ENCODE measurements around the gene FADS3.
A peak's percentile ranks its signal among the peaks of the same experiment; 100 is the strongest.

Gene FADS3

DNA sequence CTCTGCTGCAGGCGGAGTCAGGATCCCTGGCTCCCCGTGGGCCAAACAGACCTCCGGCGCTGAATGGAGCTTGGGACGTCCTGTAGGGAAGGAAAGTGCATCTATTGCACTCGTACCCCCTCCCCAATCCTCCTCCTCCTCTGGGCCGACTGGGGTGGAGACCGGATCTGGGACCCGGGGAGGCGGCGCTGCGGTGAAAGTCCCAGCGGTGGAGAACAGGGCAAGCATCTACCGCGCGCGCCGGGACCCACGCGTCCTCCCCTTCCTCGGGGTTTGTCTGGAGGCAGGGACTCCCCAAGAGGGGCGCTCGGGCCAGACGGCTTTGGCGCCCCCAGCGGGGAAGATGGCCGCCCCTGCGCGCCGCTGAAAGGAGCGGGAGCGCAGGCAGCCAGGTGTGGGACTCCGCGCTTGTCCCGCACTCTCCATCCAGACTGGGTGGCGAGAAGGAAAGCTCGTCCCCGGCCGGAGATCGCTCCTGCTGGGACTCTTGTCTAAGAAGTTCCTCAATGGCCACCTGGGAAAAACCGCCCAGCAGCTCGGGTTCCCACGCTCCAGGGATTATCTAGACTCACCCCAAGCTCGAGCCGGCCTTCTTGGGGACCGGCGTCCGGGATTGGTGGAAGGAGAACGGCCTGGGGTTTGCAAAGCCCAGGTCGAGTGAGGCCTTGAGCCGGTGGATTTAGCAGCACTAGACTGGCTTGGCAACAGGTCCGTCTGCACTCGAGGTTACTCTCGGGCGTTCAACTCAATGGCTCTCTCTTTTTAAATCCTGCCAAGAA lies 62.5 kb downstream of the FADS3 start:
- no peak for DNase-seq (ENCODE audit: extremely low read depth, low read depth)
- TF ChIP-seq, protein P1, sequence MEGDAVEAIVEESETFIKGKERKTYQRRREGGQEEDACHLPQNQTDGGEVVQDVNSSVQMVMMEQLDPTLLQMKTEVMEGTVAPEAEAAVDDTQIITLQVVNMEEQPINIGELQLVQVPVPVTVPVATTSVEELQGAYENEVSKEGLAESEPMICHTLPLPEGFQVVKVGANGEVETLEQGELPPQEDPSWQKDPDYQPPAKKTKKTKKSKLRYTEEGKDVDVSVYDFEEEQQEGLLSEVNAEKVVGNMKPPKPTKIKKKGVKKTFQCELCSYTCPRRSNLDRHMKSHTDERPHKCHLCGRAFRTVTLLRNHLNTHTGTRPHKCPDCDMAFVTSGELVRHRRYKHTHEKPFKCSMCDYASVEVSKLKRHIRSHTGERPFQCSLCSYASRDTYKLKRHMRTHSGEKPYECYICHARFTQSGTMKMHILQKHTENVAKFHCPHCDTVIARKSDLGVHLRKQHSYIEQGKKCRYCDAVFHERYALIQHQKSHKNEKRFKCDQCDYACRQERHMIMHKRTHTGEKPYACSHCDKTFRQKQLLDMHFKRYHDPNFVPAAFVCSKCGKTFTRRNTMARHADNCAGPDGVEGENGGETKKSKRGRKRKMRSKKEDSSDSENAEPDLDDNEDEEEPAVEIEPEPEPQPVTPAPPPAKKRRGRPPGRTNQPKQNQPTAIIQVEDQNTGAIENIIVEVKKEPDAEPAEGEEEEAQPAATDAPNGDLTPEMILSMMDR (IDR thresholded peaks at IDR 0.05; ENCODE audit: low read depth, low read length, missing control alignments): peak; percentile 62
- H3K4me3 ChIP-seq (replicated peaks; ENCODE audit: low read depth, low read length): peak overlapping the region; percentile 66

DNA sequence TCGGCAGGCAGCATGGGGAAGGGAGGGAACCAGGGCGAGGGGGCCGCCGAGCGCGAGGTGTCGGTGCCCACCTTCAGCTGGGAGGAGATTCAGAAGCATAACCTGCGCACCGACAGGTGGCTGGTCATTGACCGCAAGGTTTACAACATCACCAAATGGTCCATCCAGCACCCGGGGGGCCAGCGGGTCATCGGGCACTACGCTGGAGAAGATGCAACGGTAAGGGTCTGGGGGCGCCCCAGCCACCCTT lies 63.0 kb downstream of the FADS3 start:
- TF ChIP-seq, protein P1 (IDR thresholded peaks at IDR 0.05; ENCODE audit: low read depth, low read length, missing control alignments): no peak
- H3K4me3 ChIP-seq (replicated peaks; ENCODE audit: low read depth, low read length): peak overlapping the region; percentile 66
- DNase-seq (ENCODE audit: extremely low read depth, low read depth): no peak

DNA sequence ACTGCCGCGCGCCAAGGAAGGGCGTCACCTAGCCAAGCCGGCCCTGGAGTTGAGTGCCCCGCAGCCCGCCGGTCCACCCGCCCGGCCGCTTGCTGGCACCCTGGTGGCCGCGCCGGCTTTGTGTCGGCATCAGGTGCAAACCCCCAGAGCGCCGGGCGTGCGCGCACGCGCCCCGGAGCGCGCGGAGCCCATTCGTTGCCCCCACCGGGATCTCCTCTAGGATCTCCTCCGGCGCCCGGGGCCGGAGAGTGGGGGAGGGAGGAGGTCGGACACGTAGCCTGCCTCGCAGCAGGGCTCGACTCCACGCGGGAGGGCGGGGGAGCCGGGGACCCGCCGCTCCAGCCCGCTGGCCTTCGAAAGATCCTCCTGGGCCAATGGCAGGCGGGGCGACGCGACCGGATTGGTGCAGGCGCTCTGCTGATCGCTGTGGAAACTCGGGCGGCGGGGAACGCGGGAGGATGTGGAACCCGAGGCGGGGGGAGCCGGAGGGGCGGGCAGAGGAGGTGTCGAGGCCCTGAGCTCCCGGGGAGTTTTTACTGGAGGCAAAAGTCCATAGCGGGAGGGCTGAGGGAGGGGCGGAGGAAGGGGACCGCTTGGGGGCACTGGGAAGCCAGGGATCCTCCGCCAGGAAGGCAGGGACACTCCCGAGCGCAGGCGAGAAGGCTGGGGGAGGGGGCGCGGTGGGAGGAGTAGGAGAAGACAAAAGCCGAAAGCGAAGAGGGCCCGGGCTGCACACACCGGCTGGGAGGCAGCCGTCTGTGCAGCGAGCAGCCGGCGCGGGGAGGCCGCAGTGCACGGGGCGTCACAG lies 63.6 kb downstream of the FADS3 start, which contains the start of gene FADS2:
FADS2 (plus strand) TSS at position 730 of the 808 bp plus-strand sequence. CDS start 91 bp downstream, outside the sequence.
- peak within 1 kb of the TSS; percentile 66 for H3K4me3 ChIP-seq (replicated peaks; ENCODE audit: low read depth, low read length)
- TF ChIP-seq, protein P1 (IDR thresholded peaks at IDR 0.05; ENCODE audit: low read depth, low read length, missing control alignments): no peak
- peak; percentile 82 for DNase-seq (ENCODE audit: extremely low read depth, low read depth)

DNA sequence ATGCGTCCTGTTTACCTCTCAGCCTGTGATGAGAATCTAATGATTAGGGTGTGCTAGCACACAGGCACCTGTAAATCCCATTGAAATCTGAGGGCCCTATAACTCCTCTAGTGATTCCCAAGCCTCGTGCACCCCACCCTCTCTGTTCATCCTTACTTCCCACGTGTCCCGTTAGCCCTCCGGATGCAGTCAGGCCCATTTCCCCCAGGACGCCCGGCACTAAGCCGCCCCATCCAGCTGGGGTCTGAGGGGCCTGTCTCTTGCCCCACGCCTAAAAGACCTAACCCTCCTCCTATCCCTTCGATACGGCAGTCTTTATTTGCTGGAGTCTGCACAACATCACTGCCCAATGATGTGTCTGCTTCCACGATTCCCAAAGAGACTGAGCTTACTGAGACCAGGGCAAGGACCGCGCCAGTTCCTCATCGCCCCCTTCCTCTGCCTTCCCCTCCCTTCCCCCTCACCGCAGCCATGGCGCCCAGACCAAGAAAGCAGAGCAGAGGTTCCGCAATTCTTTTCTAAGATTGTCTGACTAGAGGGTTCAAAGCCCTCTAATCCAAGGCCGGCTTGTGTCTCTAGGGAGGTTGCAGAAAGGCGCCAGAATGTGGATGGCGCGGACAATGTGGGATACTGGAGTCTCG lies 64.3 kb downstream of the FADS3 start:
- no peak for DNase-seq (ENCODE audit: extremely low read depth, low read depth)
- TF ChIP-seq, protein P1 (IDR thresholded peaks at IDR 0.05; ENCODE audit: low read depth, low read length, missing control alignments): no peak

More for the DNA sequence above, 64.3 kb downstream of the FADS3 start:
- H3K4me3 ChIP-seq (replicated peaks; ENCODE audit: low read depth, low read length): peak overlapping the region; percentile 66

All from HFF-Myc (cell line).